IMR-90 (cell line): ENCODE data around the gene GMFB. TPM values are rescaled to one million over a fixed set of nuclear protein-coding genes. Genes with fewer than 3 reads are reported as not detected.

Source experiments
- ATAC-seq: fragments of 200-7000 bp; cut with Tn5 transposase; 2 replicates; pipeline ENCODE4 v1.9.1; 2020; ENCODE audit warnings: low read depth, mild to moderate bottlenecking, moderate library complexity
- BruUV-seq: library from RNA; stranded (reverse); fragments of 400-500 nt; replicated peaks from 2 replicates; lab custom pipeline; 2021; lab: Mats Ljungman, UMichigan
- CTCF ChIA-PET: fragments of 300-600 bp; formaldehyde crosslinking; extraction: SDS; loops from one replicate; lab custom pipeline; 2021; ENCODE audit warnings: antibody characterized with exemption; lab: Yijun Ruan, JAX
- POLR2A ChIA-PET: fragments of 300-600 bp; sonication (Branson Sonifier 250); formaldehyde crosslinking; loops from one replicate; lab custom pipeline; 2022; ENCODE audit warnings: antibody characterized with exemption; ENCODE audit not compliant: unreplicated experiment; lab: Charles Lee
- DNase-seq: peaks from one replicate; pipeline ENCODE4 v3.0.0; 2013
- H2AFZ ChIP-seq: replicated peaks from 2 replicates; pipeline ENCODE3; 2013; ENCODE audit warnings: low read length, mild to moderate bottlenecking; ENCODE audit not compliant: poor library complexity
- H2AK5ac ChIP-seq: 2 replicates; pipeline ENCODE4 v1.6.1; 2013; ENCODE audit warnings: low read depth, low read length, inconsistent platforms
- H2AK9ac ChIP-seq: replicated peaks from 2 replicates; pipeline ENCODE3; 2013; ENCODE audit warnings: mild to moderate bottlenecking, low read depth, low read length, moderate library complexity; ENCODE audit not compliant: poor library complexity
- H2BK120ac ChIP-seq: 2 replicates; pipeline ENCODE4 v1.6.1; 2013; ENCODE audit warnings: low read depth, low read length, inconsistent platforms
- H2BK15ac ChIP-seq: 3 replicates; pipeline ENCODE4 v1.6.1; 2013; ENCODE audit warnings: low read depth, low read length, inconsistent platforms
- H2BK20ac ChIP-seq: 2 replicates; pipeline ENCODE4 v1.6.1; 2013; ENCODE audit warnings: low read depth, mild to moderate bottlenecking, inconsistent platforms, low read length, moderate library complexity
- H2BK5ac ChIP-seq: 2 replicates; pipeline ENCODE4 v1.6.1; 2013; ENCODE audit warnings: mild to moderate bottlenecking, low read depth, low read length, inconsistent platforms; ENCODE audit not compliant: poor library complexity, severe bottlenecking
- H3K14ac ChIP-seq: replicated peaks from 2 replicates; pipeline ENCODE4 v1.6.1; 2013; ENCODE audit warnings: low read depth, low read length, inconsistent platforms
- H3K18ac ChIP-seq: 2 replicates; pipeline ENCODE4 v1.6.1; 2013; ENCODE audit warnings: low read depth, low read length, control low read depth
- H3K23ac ChIP-seq: 2 replicates; pipeline ENCODE4 v1.6.1; 2013; ENCODE audit warnings: low read depth, low read length, inconsistent platforms
- H3K27ac ChIP-seq: 2 replicates; pipeline ENCODE4 v1.5.1; 2013; ENCODE audit warnings: mild to moderate bottlenecking, control low read depth, low read length; ENCODE audit not compliant: insufficient read depth
- H3K27me3 ChIP-seq: 2 replicates; pipeline ENCODE4 v1.6.1; 2013; ENCODE audit warnings: low read length; ENCODE audit not compliant: control insufficient read depth, insufficient read depth
- H3K36me3 ChIP-seq: 2 replicates; pipeline ENCODE4 v1.6.1; 2013; ENCODE audit warnings: low read length, mixed read lengths; ENCODE audit not compliant: control insufficient read depth, insufficient read depth
- H3K4ac ChIP-seq: 2 replicates; pipeline ENCODE4 v1.6.1; 2013; ENCODE audit warnings: low read depth, low read length, inconsistent platforms
- H3K4me1 ChIP-seq: 2 replicates; pipeline ENCODE4 v1.6.1; 2013; ENCODE audit warnings: low read length, mixed read lengths; ENCODE audit not compliant: control insufficient read depth, insufficient read depth
- H3K4me2 ChIP-seq: 2 replicates; pipeline ENCODE4 v1.6.1; 2013; ENCODE audit warnings: low read depth, mild to moderate bottlenecking, control low read depth, low read length, moderate library complexity
- H3K4me3 ChIP-seq: 2 replicates; pipeline ENCODE4 v1.5.1; 2013; ENCODE audit warnings: low read depth, mild to moderate bottlenecking, control low read depth, low read length, moderate library complexity; ENCODE audit not compliant: insufficient read depth
- H3K56ac ChIP-seq: 2 replicates; pipeline ENCODE4 v1.6.1; 2013; ENCODE audit warnings: low read length, inconsistent platforms; ENCODE audit not compliant: insufficient read depth; ENCODE audit errors: extremely low read depth
- H3K79me1 ChIP-seq, 2 experiments: 2 replicates each; pipeline ENCODE4 v1.6.1; 2013; ENCODE audit warnings: low read length in 2 of 2, inconsistent platforms in 1 of 2, low read depth in 1 of 2
- H3K9ac ChIP-seq: 2 replicates; pipeline ENCODE4 v1.6.1; 2013; ENCODE audit warnings: low read depth, low read length, control low read depth
- H3K9me1 ChIP-seq: 2 replicates; pipeline ENCODE4 v1.6.1; 2013; ENCODE audit warnings: low read length, inconsistent platforms; ENCODE audit not compliant: insufficient read depth
- H3K9me3 ChIP-seq: 2 replicates; pipeline ENCODE4 v1.6.1; 2013; ENCODE audit warnings: low read length; ENCODE audit not compliant: control insufficient read depth, insufficient read depth
- H4K20me1 ChIP-seq: 2 replicates; pipeline ENCODE4 v1.6.1; 2013; ENCODE audit warnings: low read length, inconsistent platforms; ENCODE audit not compliant: insufficient read depth
- H4K5ac ChIP-seq: 2 replicates; pipeline ENCODE4 v1.6.1; 2013; ENCODE audit warnings: mild to moderate bottlenecking, low read depth, low read length, control low read depth
- H4K8ac ChIP-seq, 2 experiments: 2 replicates each; pipeline ENCODE4 v1.6.1; 2013; ENCODE audit warnings: low read depth in 2 of 2, low read length in 2 of 2, control low read depth in 1 of 2, inconsistent platforms in 1 of 2
- H4K91ac ChIP-seq: 2 replicates; pipeline ENCODE4 v1.6.1; 2013; ENCODE audit warnings: low read depth, low read length, inconsistent platforms; ENCODE audit not compliant: insufficient read depth
- BHLHE40 ChIP-seq: fragments of 150-350 bp; IDR thresholded peaks from 2 replicates; pipeline ENCODE4 v1.6.1; 2016; ENCODE audit warnings: mild to moderate bottlenecking, low read depth, low read length
- CEBPB ChIP-seq: IDR thresholded peaks from 2 replicates; pipeline ENCODE4 v1.6.1; 2012; ENCODE audit warnings: low read depth, low read length, improper control_type of control experiment
- CHD1 ChIP-seq: IDR thresholded peaks from 2 replicates; pipeline ENCODE4 v1.6.1; 2012; ENCODE audit warnings: low read depth, low read length, improper control_type of control experiment
- FOS ChIP-seq: fragments of 150-350 bp; IDR thresholded peaks from 2 replicates; pipeline ENCODE4 v1.6.1; 2016; ENCODE audit warnings: low read depth, low read length
- MXI1 ChIP-seq: IDR thresholded peaks from 2 replicates; pipeline ENCODE4 v1.6.1; 2012; ENCODE audit warnings: low read depth, mild to moderate bottlenecking, low read length, moderate library complexity, borderline replicate concordance
- NFE2L2 ChIP-seq: fragments of 150-350 bp; IDR thresholded peaks from 2 replicates; pipeline ENCODE4 v1.6.1; 2016; ENCODE audit warnings: low read depth, mild to moderate bottlenecking, low read length
- RAD21 ChIP-seq: IDR thresholded peaks from 2 replicates; pipeline ENCODE4 v1.6.1; 2012; ENCODE audit warnings: low read length, improper control_type of control experiment
- RCOR1 ChIP-seq: IDR thresholded peaks from 2 replicates; pipeline ENCODE4 v1.6.1; 2012; ENCODE audit warnings: mild to moderate bottlenecking, low read length, improper control_type of control experiment; ENCODE audit not compliant: insufficient replicate concordance
- RFX5 ChIP-seq: IDR thresholded peaks from 2 replicates; pipeline ENCODE4 v1.8.0; 2012; ENCODE audit warnings: low read depth, mild to moderate bottlenecking, low read length, moderate library complexity
- SMC3 ChIP-seq: fragments of 150-350 bp; IDR thresholded peaks from 2 replicates; pipeline ENCODE4 v1.6.1; 2016; ENCODE audit warnings: low read depth, mild to moderate bottlenecking, antibody characterized with exemption, low read length, moderate library complexity
- WGBS, 2 experiments: methylation state at CpG; one replicate each; pipeline versions ENCODE4 v1.1.5 to v1.1.7; 2013; ENCODE audit warnings: missing lambda C conversion rate in 2 of 2; ENCODE audit not compliant: insufficient read length in 1 of 2; ENCODE audit errors: extremely low coverage in 2 of 2; 5-methylcytosine and 5-hydroxymethylcytosine counted together
- dilution Hi-C: fragments of 300-500 bp; cut with HindIII; formaldehyde crosslinking; loops from one replicate; pipeline ENCODE4 v1.14.3; 2018; ENCODE audit warnings: low sequenced_read_pairs; ENCODE audit not compliant: unreplicated experiment
- in situ Hi-C: fragments of 300-500 bp; cut with MboI; formaldehyde crosslinking; loops from 3 replicates; pipeline ENCODE4 v1.14.3; 2019; ENCODE audit warnings: low sequenced_read_pairs, inconsistent platforms, mixed read lengths
- intact Hi-C: fragments of 100-400 bp; cut with micrococcal nuclease; formaldehyde crosslinking; loops from 2 replicates; pipeline ENCODE4 v1.10.0; 2022
- polyA plus RNA-seq, 3 experiments: library from polyadenylated mRNA; depleted of rRNA; stranded (reverse); fragments of >200 nt; gene quantifications; 2 replicates each; pipeline ENCODE4 v1.2.3, GENCODE V29; 2012; ENCODE audit warnings: low replicate concordance in 1 of 3
- total RNA-seq: library from RNA; depleted of rRNA; stranded (reverse); fragments of >200 nt; gene quantifications from 2 replicates; pipeline ENCODE4 v1.2.3, GENCODE V29; 2012
- TF ChIP-seq, protein P1 (sequence below): fragments of 150-350 bp; IDR thresholded peaks from 2 replicates; pipeline ENCODE4 v1.6.1; 2017; ENCODE audit warnings: mild to moderate bottlenecking, antibody characterized with exemption, low read length, low read depth
- TF ChIP-seq, protein P2 (sequence below): conservative IDR thresholded peaks from 2 replicates; pipeline ENCODE4 v1.5.1; 2012; ENCODE audit warnings: mild to moderate bottlenecking, low read depth, low read length, improper control_type of control experiment

Gene GMFB
- total and polyA plus RNA-seq, 2 of the 4 experiments (the other 2 are of a cell fraction), result 22.4 to 59.1 TPM

DNA sequence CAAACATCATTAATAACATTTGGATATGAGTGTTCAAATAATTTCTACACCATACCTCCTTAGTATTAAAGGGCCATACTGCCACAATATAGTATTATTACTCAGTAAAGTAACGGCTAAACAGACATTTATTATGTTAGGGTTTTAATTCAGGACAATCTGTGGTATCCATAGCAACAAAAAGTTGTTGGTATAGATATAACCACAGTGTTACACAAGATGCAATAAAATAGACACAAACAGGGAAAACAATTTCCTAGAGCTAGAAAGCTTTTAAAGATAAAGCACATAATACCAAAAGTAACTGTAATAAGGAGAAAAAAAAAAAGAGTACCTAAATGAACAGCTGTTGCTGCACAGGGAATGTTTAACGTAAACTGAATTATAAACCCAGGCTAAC is 63.7 kb downstream of the GMFB start:
- BruUV-seq, result no TSS peak
- POLR2A ChIA-PET, result no interaction called here

More for the DNA sequence above, 63.7 kb downstream of the GMFB start:
- no peak for ATAC-seq
- no peaks in the 10 kb centered on the region for H3K4me1 ChIP-seq
- H3K9me3 ChIP-seq, result no peaks in the 10 kb centered on the region
- no peak overlapping the region for H2AK5ac ChIP-seq
- no peak overlapping the region for H2BK15ac ChIP-seq
- H3K27me3 ChIP-seq, result no peaks in the 10 kb centered on the region
- H2BK5ac ChIP-seq, result no peak overlapping the region
- dilution Hi-C loops (no loop called here), in situ Hi-C loops (no loop called here), intact Hi-C loops (no loop called here)
- H4K91ac ChIP-seq, result no peak overlapping the region
- H3K14ac ChIP-seq, result no peak overlapping the region
- peaks cover 16% of the 10 kb centered on the region for H3K36me3 ChIP-seq
- no peak overlapping the region for H3K4ac ChIP-seq
- no peak overlapping the region for H3K56ac ChIP-seq
- no peaks in the 10 kb centered on the region; the same call in 1 of the 2 replicates for H3K9me1 ChIP-seq
- no peak overlapping the region for H3K4me3 ChIP-seq
- H2BK20ac ChIP-seq, result no peak overlapping the region
- no peak overlapping the region for H4K5ac ChIP-seq
- peaks cover 3% of the 10 kb centered on the region; the same call in 1 of the 2 replicates for H4K20me1 ChIP-seq
- DNase-seq, result no peak
- no peak overlapping the region for H2AFZ ChIP-seq
- no peak overlapping the region for H3K23ac ChIP-seq
- TF ChIP-seq RFX5 (no peak), BHLHE40 (no peak), CEBPB (no peak), RAD21 (no peak), NFE2L2 (no peak), SMC3 (no peak), MXI1 (no peak), FOS (no peak), CHD1 (no peak), RCOR1 (no peak)
- TF ChIP-seq, protein P1, sequence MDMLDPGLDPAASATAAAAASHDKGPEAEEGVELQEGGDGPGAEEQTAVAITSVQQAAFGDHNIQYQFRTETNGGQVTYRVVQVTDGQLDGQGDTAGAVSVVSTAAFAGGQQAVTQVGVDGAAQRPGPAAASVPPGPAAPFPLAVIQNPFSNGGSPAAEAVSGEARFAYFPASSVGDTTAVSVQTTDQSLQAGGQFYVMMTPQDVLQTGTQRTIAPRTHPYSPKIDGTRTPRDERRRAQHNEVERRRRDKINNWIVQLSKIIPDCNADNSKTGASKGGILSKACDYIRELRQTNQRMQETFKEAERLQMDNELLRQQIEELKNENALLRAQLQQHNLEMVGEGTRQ, result no peak
- TF ChIP-seq, protein P2, sequence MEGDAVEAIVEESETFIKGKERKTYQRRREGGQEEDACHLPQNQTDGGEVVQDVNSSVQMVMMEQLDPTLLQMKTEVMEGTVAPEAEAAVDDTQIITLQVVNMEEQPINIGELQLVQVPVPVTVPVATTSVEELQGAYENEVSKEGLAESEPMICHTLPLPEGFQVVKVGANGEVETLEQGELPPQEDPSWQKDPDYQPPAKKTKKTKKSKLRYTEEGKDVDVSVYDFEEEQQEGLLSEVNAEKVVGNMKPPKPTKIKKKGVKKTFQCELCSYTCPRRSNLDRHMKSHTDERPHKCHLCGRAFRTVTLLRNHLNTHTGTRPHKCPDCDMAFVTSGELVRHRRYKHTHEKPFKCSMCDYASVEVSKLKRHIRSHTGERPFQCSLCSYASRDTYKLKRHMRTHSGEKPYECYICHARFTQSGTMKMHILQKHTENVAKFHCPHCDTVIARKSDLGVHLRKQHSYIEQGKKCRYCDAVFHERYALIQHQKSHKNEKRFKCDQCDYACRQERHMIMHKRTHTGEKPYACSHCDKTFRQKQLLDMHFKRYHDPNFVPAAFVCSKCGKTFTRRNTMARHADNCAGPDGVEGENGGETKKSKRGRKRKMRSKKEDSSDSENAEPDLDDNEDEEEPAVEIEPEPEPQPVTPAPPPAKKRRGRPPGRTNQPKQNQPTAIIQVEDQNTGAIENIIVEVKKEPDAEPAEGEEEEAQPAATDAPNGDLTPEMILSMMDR, result no peak
- no peak overlapping the region for H3K27ac ChIP-seq
- H3K4me2 ChIP-seq, result no peak overlapping the region
- CTCF ChIA-PET, result no interaction called here
- H3K18ac ChIP-seq, result no peak overlapping the region
- WGBS, 2 experiments, result no CpG with 5 or more reads among the region's 2 CpGs
- H4K8ac ChIP-seq, result no peak overlapping the region
- H2AK9ac ChIP-seq, result no peak overlapping the region
- peaks cover 25% of the 10 kb centered on the region in 2 experiments for H3K79me1 ChIP-seq
- H3K9ac ChIP-seq, result no peak overlapping the region
- no peak overlapping the region for H2BK120ac ChIP-seq
